Measurements from ENCODE around the gene RSBN1L. TPM values are rescaled to one million over a fixed set of nuclear protein-coding genes. Genes with fewer than 3 reads are reported as not detected.

RSBN1L gene
- polyA plus RNA-seq, 1 experiment, result 14.0 TPM

DNA sequence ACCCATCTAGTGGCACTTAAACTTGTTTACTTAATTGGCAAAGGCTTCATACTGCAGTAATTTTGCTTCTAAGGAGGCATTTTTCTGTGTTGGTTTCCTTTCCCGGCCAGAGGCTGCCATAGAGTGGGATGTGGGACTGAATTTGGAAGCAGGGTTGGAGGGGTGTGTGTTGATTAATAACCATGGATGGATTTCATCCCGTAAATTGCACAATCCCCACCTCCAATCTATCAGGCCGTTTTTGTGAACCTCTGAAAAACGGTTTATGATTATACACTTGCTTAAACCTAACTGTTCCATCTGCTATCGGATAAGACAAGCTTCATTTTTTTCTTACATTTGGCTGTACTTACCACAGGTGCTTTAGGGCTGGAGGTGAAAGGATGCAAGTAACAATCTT is 100.7 kb downstream of the RSBN1L start:
- CTCF ChIA-PET, result no interaction called here

GRCh38 chr7:77797734-77798393 is 101.6 kb downstream of the RSBN1L start:
- CTCF ChIA-PET, result interaction anchor here (0.6 to 2.2 kb wide), 3 partner anchors 61 to 146 kb away, joined by 3 to 7 read pairs (median 5); no protein-coding TSS in a partner anchor
- H3K27ac ChIP-seq (ENCODE audit: low read depth, low read length), result peak overlapping the region; percentile 83
- H3K4me3 ChIP-seq (ENCODE audit: low read depth, low read length), result peak overlapping the region; percentile 92
- H3K27me3 ChIP-seq (ENCODE audit: control insufficient read depth, insufficient read depth, low read length), result no peaks in the 10 kb centered on the region
- TF ChIP-seq CTCF (IDR thresholded peaks at IDR 0.05; ENCODE audit: low read depth, low read length), result no peak
- no peaks in the 10 kb centered on the region; the same call in 1 of the 2 replicates for H3K9me3 ChIP-seq (ENCODE audit: control insufficient read depth, insufficient read depth, low read length)
- no peak for DNase-seq (ENCODE audit: low read depth, low spot score)
- POLR2A ChIA-PET, result interaction anchor here (0.5 to 1.5 kb wide), 10 partner anchors 15 to 261 kb away, joined by 3 to 9 read pairs (median 4); partner anchors contain the start of genes PTPN12 and RSBN1L

More for the DNA sequence above, 100.7 kb downstream of the RSBN1L start:
- peak overlapping the region; percentile 92 for H3K4me3 ChIP-seq (ENCODE audit: low read depth, low read length)
- DNase-seq (ENCODE audit: low read depth, low spot score), result no peak
- no peaks in the 10 kb centered on the region for H3K27me3 ChIP-seq (ENCODE audit: control insufficient read depth, insufficient read depth, low read length)
- no peak for TF ChIP-seq CTCF (IDR thresholded peaks at IDR 0.05; ENCODE audit: low read depth, low read length)
- H3K27ac ChIP-seq (ENCODE audit: low read depth, low read length), result no peak overlapping the region
- H3K9me3 ChIP-seq (ENCODE audit: control insufficient read depth, insufficient read depth, low read length), result no peaks in the 10 kb centered on the region; the same call in 1 of the 2 replicates
- POLR2A ChIA-PET, result no interaction called here

- CTCF ChIA-PET, result interaction anchor here (0.6 to 2.2 kb wide), 3 partner anchors 61 to 147 kb away, joined by 3 to 7 read pairs (median 5); no protein-coding TSS in a partner anchor
- POLR2A ChIA-PET, result interaction anchor here (0.5 to 1.5 kb wide), 11 partner anchors 15 to 354 kb away, joined by 3 to 9 read pairs (median 4); partner anchors contain the start of genes PTPN12 and RSBN1L
- peak; percentile 99 for DNase-seq (ENCODE audit: low read depth, low spot score)
These were observed 102.3 kb downstream of the RSBN1L start, which contains the start of the genes PHTF2 and TMEM60 for GRCh38 chr7:77798394-77799077. Gene PHTF2, plus strand, starts transcription at chr7:77798773. Gene TMEM60, minus strand, starts transcription at chr7:77798434. Its CDS starts 4,061 bp downstream, at chr7:77794373.

DNA sequence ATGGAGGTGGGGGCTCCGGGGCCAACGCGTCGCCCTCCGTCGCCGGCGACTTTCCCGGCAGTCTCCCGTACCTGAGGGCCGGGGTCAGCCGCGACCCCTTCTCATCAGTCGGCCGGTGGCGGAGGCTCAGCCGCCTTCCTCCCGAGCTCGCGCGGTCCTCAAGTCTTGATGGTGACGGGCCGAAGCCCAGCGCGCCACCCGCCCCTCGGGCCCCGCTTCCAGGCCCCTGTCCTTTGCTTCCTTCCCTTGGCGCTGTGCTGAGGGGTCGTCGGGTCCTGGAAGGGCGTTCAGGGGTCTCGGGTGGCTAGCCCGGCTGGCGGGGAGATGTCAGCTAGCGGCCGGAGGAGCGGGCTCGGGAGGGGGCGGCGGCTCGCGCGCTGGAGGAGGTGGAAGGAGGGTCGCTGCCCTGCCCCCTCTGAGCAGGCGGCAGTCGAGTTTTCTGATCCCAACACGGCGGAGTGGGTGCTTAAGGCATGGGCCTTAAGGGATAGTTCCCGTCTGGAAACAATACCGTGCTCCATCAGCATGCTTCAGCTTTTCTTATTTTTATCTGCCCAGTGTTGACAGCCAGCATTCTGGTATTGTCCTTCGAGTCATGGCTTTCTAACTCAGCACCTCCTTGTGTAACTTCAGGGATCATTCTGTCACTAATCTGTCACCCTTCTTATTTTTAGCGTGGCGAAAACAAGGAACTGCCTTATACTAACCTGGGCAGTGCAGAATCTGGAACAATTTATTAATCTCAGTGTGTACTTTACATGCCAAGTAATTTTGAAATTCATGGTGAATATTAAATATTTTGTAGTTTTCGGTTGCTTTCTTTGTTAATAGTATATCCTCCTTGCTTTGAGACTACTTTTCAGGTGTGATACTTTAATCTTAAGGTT is 103.1 kb downstream of the RSBN1L start:
- Histone ChIP-seq H3K27me3 (ENCODE audit: control insufficient read depth, insufficient read depth, low read length) (no peaks in the 10 kb centered on the region), H3K27ac (ENCODE audit: low read depth, low read length) (peak overlapping the region; percentile 62), H3K9me3 (ENCODE audit: control insufficient read depth, insufficient read depth, low read length) (no peaks in the 10 kb centered on the region; the same call in 1 of the 2 replicates), H3K4me3 (ENCODE audit: low read depth, low read length) (peak overlapping the region; percentile 79)
- ChIA-PET POLR2A (interaction anchor here (0.6 to 1.5 kb wide), 8 partner anchors 14 to 355 kb away, joined by 3 to 9 read pairs (median 4); partner anchors contain the start of gene RSBN1L), CTCF (interaction anchor here (2.2 kb wide), 1 partner anchor 148 kb away, joined by 7 read pairs; no protein-coding TSS in a partner anchor)
- TF ChIP-seq CTCF (IDR thresholded peaks at IDR 0.05; ENCODE audit: low read depth, low read length), result no peak
- no peak for DNase-seq (ENCODE audit: low read depth, low spot score)

More at GRCh38 chr7:77798394-77799077, 102.3 kb downstream of the RSBN1L start, which contains the start of the genes PHTF2 and TMEM60:
- no peaks in the 10 kb centered on the region for H3K27me3 ChIP-seq (ENCODE audit: control insufficient read depth, insufficient read depth, low read length)
- peak within 1 kb of the TSS; percentile 92 for H3K4me3 ChIP-seq (ENCODE audit: low read depth, low read length)
- peak; percentile 59 for TF ChIP-seq CTCF (IDR thresholded peaks at IDR 0.05; ENCODE audit: low read depth, low read length)
- H3K27ac ChIP-seq (ENCODE audit: low read depth, low read length), result peak within 1 kb of the TSS; percentile 83
- no peaks in the 10 kb centered on the region; the same call in 1 of the 2 replicates for H3K9me3 ChIP-seq (ENCODE audit: control insufficient read depth, insufficient read depth, low read length)

All from AG04450 (cell line).